Stomach (tissue), 9 donors: ENCODE results near the gene FAM124A. TPM values are rescaled to one million over a fixed set of nuclear protein-coding genes. Genes with fewer than 3 reads are reported as not detected.

Source experiments
- DNase-seq, 2 donors: peaks; one replicate each; pipeline versions ENCODE4 v3.0.0 to v3.0.0-alpha.2; 2013 to 2019
- H3K27ac ChIP-seq, 5 donors: fragments of 200-600 bp in 4 of 5; sonication (generic) in 4 of 5; one replicate each; pipeline ENCODE4 v1.5.1; 2013 to 2019; ENCODE audit warnings: mild to moderate bottlenecking in 1 of 5, moderate library complexity in 1 of 5
- H3K27me3 ChIP-seq, 3 donors: fragments of 200-600 bp; sonication (generic); one replicate each; pipeline ENCODE4 v1.5.1; 2017 to 2019; ENCODE audit warnings: mixed run types in 1 of 3
- H3K36me3 ChIP-seq, 4 donors: fragments of 200-600 bp; sonication (generic); 1 replicate in 3 of 4; 2 replicates in 1 of 4; pipeline ENCODE4 v1.5.1; 2016 to 2019
- H3K4me1 ChIP-seq, 4 donors: fragments of 200-600 bp; sonication (generic); one replicate each; pipeline ENCODE4 v1.5.1; 2016 to 2019
- H3K4me3 ChIP-seq, 4 donors: fragments of 200-600 bp; sonication (generic) in 3 of 4; one replicate each; pipeline ENCODE4 v1.5.1; 2016 to 2019; ENCODE audit warnings: mild to moderate bottlenecking in 1 of 4
- H3K9me3 ChIP-seq, 4 donors: fragments of 200-600 bp; sonication (generic); one replicate each; pipeline ENCODE4 v1.5.1; 2016 to 2019
- EP300 ChIP-seq: sonication (generic); formaldehyde crosslinking; IDR thresholded peaks from one replicate; pipeline ENCODE4 v1.6.1; 2017; ENCODE audit warnings: antibody characterized with exemption
- POLR2A ChIP-seq, 4 donors: fragments of 450-650 bp; IDR thresholded peaks; one replicate each; pipeline ENCODE4 v1.6.1; 2016; ENCODE audit warnings: antibody characterized with exemption in 4 of 4, control low read depth in 2 of 4, mild to moderate bottlenecking in 1 of 4, moderate library complexity in 1 of 4
- POLR2AphosphoS5 ChIP-seq, 3 donors: sonication (generic); formaldehyde crosslinking; IDR thresholded peaks; one replicate each; pipeline ENCODE4 v1.6.1; 2016; ENCODE audit warnings: antibody characterized with exemption in 3 of 3
- WGBS, 5 donors: extraction: QIAGEN DNeasy Blood & Tissue Kit in 3 of 5; methylation state at CpG; one replicate each; pipeline versions ENCODE4 v1.1.5 to v1.1.7; 2013 to 2018; 5-methylcytosine and 5-hydroxymethylcytosine counted together
- intact Hi-C: fragments of 100-400 bp; cut with DNase I; formaldehyde crosslinking; loops from one replicate; pipeline ENCODE4 v1.15.1; 2023; ENCODE audit warnings: low total_unique reads
- polyA plus RNA-seq, 3 donors: library from polyadenylated mRNA; stranded (reverse); fragments of 200-250 nt; gene quantifications; one replicate each; pipeline ENCODE4 v1.2.3, GENCODE V29; 2013
- total RNA-seq, 5 donors: library from RNA; depleted of rRNA; stranded (reverse); fragments of >200 nt; gene quantifications; one replicate each; pipeline versions ENCODE4 v1.1.0 to v1.2.3, GENCODE V29; 2014 to 2016
- TF ChIP-seq, protein P1 (sequence below), 7 experiments: fragments of 450-650 bp in 4 of 7; fragments of 200-600 bp in 3 of 7; sonication (generic) in 3 of 7; IDR thresholded peaks; one replicate each; pipeline ENCODE4 v1.5.1; 2016 to 2019; ENCODE audit warnings: antibody characterized with exemption in 7 of 7, control low read depth in 2 of 7, mild to moderate bottlenecking in 1 of 7
- donor health status: healthy with polysubstance abuse.
- donor health status: Bipolar disorder and iron deficiency.
- donor health status: healthy.

FAM124A gene
- total and polyA plus RNA-seq, 8 donors: 0.46 to 21.0 (median 2.6) TPM

DNA sequence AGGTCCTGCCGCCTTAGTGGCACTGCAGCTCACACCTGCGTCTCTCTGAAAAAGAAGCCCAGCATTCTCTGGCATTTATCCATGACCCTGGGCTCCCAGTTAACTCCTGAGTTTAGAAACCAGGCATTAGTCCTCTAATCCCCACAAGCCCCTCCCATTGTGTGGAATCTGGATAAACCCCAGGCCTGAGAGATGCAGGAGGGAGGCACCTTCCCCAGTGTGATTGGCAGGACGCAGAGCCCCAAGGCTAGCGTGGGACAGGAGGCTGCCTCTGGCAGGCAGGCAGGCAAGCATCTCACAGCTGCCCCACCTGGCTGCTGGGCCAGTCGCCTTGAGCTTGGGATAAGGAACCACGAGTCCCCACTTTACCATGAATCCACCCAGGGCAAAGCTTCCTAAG, 106.3 kb downstream of the FAM124A start:
- no peak overlapping the region for H3K27ac ChIP-seq
- no peak for DNase-seq
- no peak overlapping the region for H3K4me3 ChIP-seq
- H3K27me3 ChIP-seq: no peaks in the 10 kb centered on the region
- 63 to 75% (median 73%) methylated on average over 5 to 6 of the region's 6 CpGs for WGBS, 5 donors
- H3K36me3 ChIP-seq: no peaks in the 10 kb centered on the region
- H3K9me3 ChIP-seq: no peaks in the 10 kb centered on the region
- intact Hi-C loops: no loop called here
- TF ChIP-seq, protein P1, sequence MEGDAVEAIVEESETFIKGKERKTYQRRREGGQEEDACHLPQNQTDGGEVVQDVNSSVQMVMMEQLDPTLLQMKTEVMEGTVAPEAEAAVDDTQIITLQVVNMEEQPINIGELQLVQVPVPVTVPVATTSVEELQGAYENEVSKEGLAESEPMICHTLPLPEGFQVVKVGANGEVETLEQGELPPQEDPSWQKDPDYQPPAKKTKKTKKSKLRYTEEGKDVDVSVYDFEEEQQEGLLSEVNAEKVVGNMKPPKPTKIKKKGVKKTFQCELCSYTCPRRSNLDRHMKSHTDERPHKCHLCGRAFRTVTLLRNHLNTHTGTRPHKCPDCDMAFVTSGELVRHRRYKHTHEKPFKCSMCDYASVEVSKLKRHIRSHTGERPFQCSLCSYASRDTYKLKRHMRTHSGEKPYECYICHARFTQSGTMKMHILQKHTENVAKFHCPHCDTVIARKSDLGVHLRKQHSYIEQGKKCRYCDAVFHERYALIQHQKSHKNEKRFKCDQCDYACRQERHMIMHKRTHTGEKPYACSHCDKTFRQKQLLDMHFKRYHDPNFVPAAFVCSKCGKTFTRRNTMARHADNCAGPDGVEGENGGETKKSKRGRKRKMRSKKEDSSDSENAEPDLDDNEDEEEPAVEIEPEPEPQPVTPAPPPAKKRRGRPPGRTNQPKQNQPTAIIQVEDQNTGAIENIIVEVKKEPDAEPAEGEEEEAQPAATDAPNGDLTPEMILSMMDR (IDR thresholded peaks at IDR 0.05): no peak
- no peak for TF ChIP-seq POLR2AphosphoS5 (IDR thresholded peaks at IDR 0.05)
- no peak for TF ChIP-seq EP300
- TF ChIP-seq POLR2A (IDR thresholded peaks at IDR 0.05): no peak
- H3K4me1 ChIP-seq: no peaks in the 10 kb centered on the region

GRCh38 chr13:51329606-51330005, 107.4 kb downstream of the FAM124A start:
- Histone ChIP-seq H3K9me3 (no peaks in the 10 kb centered on the region), H3K4me1 (no peaks in the 10 kb centered on the region), H3K36me3 (no peaks in the 10 kb centered on the region), H3K4me3 (no peak overlapping the region), H3K27ac (no peak overlapping the region), H3K27me3 (no peaks in the 10 kb centered on the region)
- no peak for DNase-seq
- TF ChIP-seq EP300: no peak
- TF ChIP-seq, protein P1 (IDR thresholded peaks at IDR 0.05): no peak
- no peak for TF ChIP-seq POLR2AphosphoS5 (IDR thresholded peaks at IDR 0.05)
- TF ChIP-seq POLR2A (IDR thresholded peaks at IDR 0.05): no peak
- intact Hi-C loops: no loop called here
- WGBS, 5 donors: 86 to 93% (median 89%) methylated on average over 3 of the region's 3 CpGs

DNA sequence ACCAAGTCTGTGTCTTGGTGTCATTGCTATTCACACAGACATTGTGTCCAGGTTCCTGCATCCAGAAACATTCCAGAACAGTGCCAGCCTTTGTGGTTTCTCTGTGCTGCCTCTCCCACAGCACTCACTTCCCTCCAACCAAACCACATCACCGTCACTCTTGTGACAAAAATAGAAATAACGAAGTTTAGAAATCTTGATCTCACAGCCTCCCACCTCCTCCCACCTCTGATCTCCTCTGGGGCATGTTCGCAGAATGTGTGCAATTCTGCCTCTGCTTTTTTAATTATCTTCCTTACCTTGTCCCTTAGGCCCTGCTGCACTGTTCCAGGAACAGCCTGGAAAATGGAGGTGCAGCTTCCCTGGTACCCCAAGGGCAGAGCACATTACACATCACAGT, 108.6 kb downstream of the FAM124A start:
- Histone ChIP-seq H3K4me1 (no peaks in the 10 kb centered on the region), H3K36me3 (no peaks in the 10 kb centered on the region), H3K27me3 (no peaks in the 10 kb centered on the region), H3K9me3 (no peaks in the 10 kb centered on the region), H3K27ac (no peak overlapping the region), H3K4me3 (no peak overlapping the region)
- intact Hi-C loops: no loop called here
- WGBS, 5 donors: 64 to 82% (median 74%) methylated on average over 3 of the region's 3 CpGs
- no peak for TF ChIP-seq POLR2AphosphoS5 (IDR thresholded peaks at IDR 0.05)
- TF ChIP-seq, protein P1 (IDR thresholded peaks at IDR 0.05): no peak
- TF ChIP-seq POLR2A (IDR thresholded peaks at IDR 0.05): no peak
- no peak for TF ChIP-seq EP300
- DNase-seq: no peak

GRCh38 chr13:51331354-51331861, 109.2 kb downstream of the FAM124A start:
- 67 to 77% (median 69%) methylated on average over 6 of the region's 6 CpGs for WGBS, 5 donors
- TF ChIP-seq, protein P1 (IDR thresholded peaks at IDR 0.05): no peak
- TF ChIP-seq POLR2A (IDR thresholded peaks at IDR 0.05): no peak
- TF ChIP-seq EP300: no peak
- no peak for TF ChIP-seq POLR2AphosphoS5 (IDR thresholded peaks at IDR 0.05)
- Histone ChIP-seq H3K27me3 (no peaks in the 10 kb centered on the region), H3K4me1 (no peaks in the 10 kb centered on the region), H3K27ac (no peak overlapping the region), H3K36me3 (no peaks in the 10 kb centered on the region), H3K4me3 (no peak overlapping the region), H3K9me3 (no peaks in the 10 kb centered on the region)
- intact Hi-C loops: no loop called here
- no peak for DNase-seq
